GM12873 (cell line): ENCODE results near the gene PLXND1.

Experiments
- CTCF ChIP-seq: IDR thresholded peaks from 2 replicates; pipeline ENCODE4 v1.5.1; 2012; ENCODE audit warnings: low read depth, mild to moderate bottlenecking, moderate library complexity, low read length, control low read depth; ENCODE audit not compliant: insufficient read depth; ENCODE audit errors: missing control alignments

Gene PLXND1

GRCh38 chr3:129565902-129566301 is 40.6 kb downstream of the PLXND1 start:
- no peak for TF ChIP-seq CTCF

GRCh38 chr3:129564981-129565644 is 41.4 kb downstream of the PLXND1 start:
- no peak for TF ChIP-seq CTCF

DNA sequence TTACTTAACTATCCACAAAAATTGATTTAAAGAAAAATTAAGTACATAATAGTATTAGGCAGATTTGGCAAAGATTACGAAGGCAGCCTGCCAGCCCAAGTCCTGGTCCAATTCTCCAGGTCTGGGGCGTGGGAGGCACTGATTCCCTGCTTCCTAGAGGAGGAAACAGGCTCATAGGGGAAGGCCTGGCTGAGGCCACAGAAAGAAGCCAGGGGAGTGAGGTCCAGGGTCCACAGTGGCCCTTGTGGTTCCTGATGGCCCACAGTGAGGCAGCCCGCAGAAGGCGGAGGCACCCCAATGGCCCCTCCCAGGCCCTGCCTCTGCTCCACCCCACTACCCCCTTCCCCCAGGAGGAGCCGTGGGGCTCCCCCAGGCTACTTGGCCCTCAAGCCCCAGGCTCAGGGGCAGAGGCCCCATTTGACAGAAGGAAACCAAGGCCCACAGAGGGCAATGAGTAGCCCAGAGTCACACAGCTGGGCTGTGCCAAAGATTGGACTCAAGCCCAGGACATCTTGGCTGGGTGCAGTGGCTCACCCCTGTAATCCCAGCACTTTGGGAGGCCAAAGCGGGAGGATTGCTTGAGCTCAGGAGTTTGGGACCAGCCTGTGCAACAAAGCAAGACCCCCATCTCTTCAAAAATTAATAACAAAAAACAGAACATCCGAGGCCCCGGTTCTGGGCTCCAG is 42.5 kb downstream of the PLXND1 start:
- TF ChIP-seq CTCF = no peak

- TF ChIP-seq CTCF = no peak
Observed at GRCh38 chr3:129563332-129563731, 43.1 kb downstream of the PLXND1 start.

- no peak for TF ChIP-seq CTCF
Observed at GRCh38 chr3:129562803-129563202, 43.7 kb downstream of the PLXND1 start.

GRCh38 chr3:129561619-129562248 is 44.7 kb downstream of the PLXND1 start:
- TF ChIP-seq CTCF = no peak

GRCh38 chr3:129560911-129561594 is 45.4 kb downstream of the PLXND1 start:
- no peak for TF ChIP-seq CTCF
